Measurements from ENCODE around the gene ANK2. TPM values are rescaled to one million over a fixed set of nuclear protein-coding genes. Genes with fewer than 3 reads are reported as not detected.

ANK2 gene
- total and polyA plus RNA-seq, 2 experiments from 2014 or later, result 7.7 to 40.4 TPM

DNA sequence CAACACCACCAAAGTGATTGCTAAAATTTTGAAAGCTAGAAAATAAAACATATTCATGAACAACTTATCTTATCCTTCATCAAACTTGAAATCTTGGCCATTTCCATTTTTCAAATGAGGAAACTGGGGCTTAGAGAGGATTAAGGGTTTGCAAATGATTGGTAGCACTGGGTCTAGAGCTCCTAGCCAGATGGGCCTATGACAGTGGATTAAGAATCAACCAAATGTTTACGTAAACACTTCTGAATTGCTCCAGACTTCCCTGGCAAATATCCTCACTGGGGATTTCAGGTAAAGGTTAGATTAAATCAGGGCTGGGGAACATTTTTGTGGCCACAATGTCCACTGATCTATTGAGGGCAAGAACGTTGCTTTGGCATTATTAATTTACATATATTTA is 241.2 kb downstream of the ANK2 start:
- ATAC-seq, result no peak
- H2AFZ ChIP-seq, result no peak overlapping the region
- no peaks in the 10 kb centered on the region for H3K36me3 ChIP-seq (ENCODE audit: insufficient read depth)
- H3K27me3 Mint-ChIP-seq (ENCODE audit: insufficient read depth, low read depth, poor library complexity), result no peaks in the 10 kb centered on the region
- no peaks in the 10 kb centered on the region for H3K9me3 Mint-ChIP-seq
- no peaks in the 10 kb centered on the region for H3K9me2 ChIP-seq (ENCODE audit: insufficient read depth)
- H3F3A ChIP-seq (replicated peaks; ENCODE audit: low read depth), result peaks cover 22% of the 10 kb centered on the region; the same call in 1 of the 2 replicates
- H3K27me3 ChIP-seq (ENCODE audit: insufficient read depth), result no peaks in the 10 kb centered on the region
- no peak overlapping the region for H3K4me3 ChIP-seq
- H3K27ac Mint-ChIP-seq, result peak overlapping the region; percentile 61; the same call in 1 of the 2 replicates
- H3K79me2 ChIP-seq (replicated peaks; ENCODE audit: insufficient read depth), result no peaks in the 10 kb centered on the region
- H3K4me1 Mint-ChIP-seq, result peaks cover 55% of the 10 kb centered on the region
- H3K27ac ChIP-seq (ENCODE audit: low read depth), result no peak overlapping the region
- no peak overlapping the region for H3K4me2 ChIP-seq
- H3K4me3 Mint-ChIP-seq, result no peak overlapping the region
- no peak for DNase-seq (ENCODE audit: low spot score)
- H4K20me1 ChIP-seq (replicated peaks; ENCODE audit: insufficient read depth), result no peaks in the 10 kb centered on the region
- H3K4me1 ChIP-seq (ENCODE audit: insufficient read depth), result peaks cover 36% of the 10 kb centered on the region
- H3K36me3 Mint-ChIP-seq (ENCODE audit: low read depth), result peaks cover 3% of the 10 kb centered on the region; the same call in 1 of the 3 replicates
- TF ChIP-seq EZH2phosphoT487 (IDR thresholded peaks at IDR 0.05; ENCODE audit: unreplicated experiment) (no peak), ZNF114 (CRISPR knock-in tag; IDR thresholded peaks at IDR 0.05) (no peak), STAT1 (IDR thresholded peaks at IDR 0.05; ENCODE audit: unreplicated experiment) (no peak), JUNB (IDR thresholded peaks at IDR 0.05; ENCODE audit: unreplicated experiment) (no peak), EZH2 (IDR thresholded peaks at IDR 0.05; ENCODE audit: low read depth, unreplicated experiment) (no peak), POLR2AphosphoS5 (IDR thresholded peaks at IDR 0.05; ENCODE audit: low read depth) (no peak), NANOG (IDR thresholded peaks at IDR 0.05; ENCODE audit: borderline replicate concordance) (no peak), ZNF331 (CRISPR knock-in tag; IDR thresholded peaks at IDR 0.05; ENCODE audit: low read depth) (no peak), CREB1 (CRISPR knock-in tag; IDR thresholded peaks at IDR 0.05; ENCODE audit: low read depth) (no peak)
- TF ChIP-seq, protein P1, sequence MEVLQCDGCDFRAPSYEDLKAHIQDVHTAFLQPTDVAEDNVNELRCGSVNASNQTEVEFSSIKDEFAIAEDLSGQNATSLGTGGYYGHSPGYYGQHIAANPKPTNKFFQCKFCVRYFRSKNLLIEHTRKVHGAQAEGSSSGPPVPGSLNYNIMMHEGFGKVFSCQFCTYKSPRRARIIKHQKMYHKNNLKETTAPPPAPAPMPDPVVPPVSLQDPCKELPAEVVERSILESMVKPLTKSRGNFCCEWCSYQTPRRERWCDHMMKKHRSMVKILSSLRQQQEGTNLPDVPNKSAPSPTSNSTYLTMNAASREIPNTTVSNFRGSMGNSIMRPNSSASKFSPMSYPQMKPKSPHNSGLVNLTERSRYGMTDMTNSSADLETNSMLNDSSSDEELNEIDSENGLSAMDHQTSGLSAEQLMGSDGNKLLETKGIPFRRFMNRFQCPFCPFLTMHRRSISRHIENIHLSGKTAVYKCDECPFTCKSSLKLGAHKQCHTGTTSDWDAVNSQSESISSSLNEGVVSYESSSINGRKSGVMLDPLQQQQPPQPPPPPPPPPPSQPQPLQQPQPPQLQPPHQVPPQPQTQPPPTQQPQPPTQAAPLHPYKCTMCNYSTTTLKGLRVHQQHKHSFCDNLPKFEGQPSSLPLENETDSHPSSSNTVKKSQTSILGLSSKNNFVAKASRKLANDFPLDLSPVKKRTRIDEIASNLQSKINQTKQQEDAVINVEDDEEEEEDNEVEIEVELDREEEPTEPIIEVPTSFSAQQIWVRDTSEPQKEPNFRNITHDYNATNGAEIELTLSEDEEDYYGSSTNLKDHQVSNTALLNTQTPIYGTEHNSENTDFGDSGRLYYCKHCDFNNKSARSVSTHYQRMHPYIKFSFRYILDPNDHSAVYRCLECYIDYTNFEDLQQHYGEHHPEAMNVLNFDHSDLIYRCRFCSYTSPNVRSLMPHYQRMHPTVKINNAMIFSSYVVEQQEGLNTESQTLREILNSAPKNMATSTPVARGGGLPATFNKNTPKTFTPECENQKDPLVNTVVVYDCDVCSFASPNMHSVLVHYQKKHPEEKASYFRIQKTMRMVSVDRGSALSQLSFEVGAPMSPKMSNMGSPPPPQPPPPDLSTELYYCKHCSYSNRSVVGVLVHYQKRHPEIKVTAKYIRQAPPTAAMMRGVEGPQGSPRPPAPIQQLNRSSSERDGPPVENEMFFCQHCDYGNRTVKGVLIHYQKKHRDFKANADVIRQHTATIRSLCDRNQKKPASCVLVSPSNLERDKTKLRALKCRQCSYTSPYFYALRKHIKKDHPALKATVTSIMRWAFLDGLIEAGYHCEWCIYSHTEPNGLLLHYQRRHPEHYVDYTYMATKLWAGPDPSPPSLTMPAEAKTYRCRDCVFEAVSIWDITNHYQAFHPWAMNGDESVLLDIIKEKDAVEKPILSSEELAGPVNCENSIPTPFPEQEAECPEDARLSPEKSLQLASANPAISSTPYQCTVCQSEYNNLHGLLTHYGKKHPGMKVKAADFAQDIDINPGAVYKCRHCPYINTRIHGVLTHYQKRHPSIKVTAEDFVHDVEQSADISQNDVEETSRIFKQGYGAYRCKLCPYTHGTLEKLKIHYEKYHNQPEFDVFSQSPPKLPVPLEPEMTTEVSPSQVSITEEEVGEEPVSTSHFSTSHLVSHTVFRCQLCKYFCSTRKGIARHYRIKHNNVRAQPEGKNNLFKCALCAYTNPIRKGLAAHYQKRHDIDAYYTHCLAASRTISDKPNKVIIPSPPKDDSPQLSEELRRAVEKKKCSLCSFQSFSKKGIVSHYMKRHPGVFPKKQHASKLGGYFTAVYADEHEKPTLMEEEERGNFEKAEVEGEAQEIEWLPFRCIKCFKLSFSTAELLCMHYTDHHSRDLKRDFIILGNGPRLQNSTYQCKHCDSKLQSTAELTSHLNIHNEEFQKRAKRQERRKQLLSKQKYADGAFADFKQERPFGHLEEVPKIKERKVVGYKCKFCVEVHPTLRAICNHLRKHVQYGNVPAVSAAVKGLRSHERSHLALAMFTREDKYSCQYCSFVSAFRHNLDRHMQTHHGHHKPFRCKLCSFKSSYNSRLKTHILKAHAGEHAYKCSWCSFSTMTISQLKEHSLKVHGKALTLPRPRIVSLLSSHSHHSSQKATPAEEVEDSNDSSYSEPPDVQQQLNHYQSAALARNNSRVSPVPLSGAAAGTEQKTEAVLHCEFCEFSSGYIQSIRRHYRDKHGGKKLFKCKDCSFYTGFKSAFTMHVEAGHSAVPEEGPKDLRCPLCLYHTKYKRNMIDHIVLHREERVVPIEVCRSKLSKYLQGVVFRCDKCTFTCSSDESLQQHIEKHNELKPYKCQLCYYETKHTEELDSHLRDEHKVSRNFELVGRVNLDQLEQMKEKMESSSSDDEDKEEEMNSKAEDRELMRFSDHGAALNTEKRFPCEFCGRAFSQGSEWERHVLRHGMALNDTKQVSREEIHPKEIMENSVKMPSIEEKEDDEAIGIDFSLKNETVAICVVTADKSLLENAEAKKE (CRISPR knock-in tag; IDR thresholded peaks at IDR 0.05), result no peak
- TF ChIP-seq, protein P2, sequence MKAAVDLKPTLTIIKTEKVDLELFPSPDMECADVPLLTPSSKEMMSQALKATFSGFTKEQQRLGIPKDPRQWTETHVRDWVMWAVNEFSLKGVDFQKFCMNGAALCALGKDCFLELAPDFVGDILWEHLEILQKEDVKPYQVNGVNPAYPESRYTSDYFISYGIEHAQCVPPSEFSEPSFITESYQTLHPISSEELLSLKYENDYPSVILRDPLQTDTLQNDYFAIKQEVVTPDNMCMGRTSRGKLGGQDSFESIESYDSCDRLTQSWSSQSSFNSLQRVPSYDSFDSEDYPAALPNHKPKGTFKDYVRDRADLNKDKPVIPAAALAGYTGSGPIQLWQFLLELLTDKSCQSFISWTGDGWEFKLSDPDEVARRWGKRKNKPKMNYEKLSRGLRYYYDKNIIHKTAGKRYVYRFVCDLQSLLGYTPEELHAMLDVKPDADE (IDR thresholded peaks at IDR 0.05), result no peak
- TF ChIP-seq, protein P3, sequence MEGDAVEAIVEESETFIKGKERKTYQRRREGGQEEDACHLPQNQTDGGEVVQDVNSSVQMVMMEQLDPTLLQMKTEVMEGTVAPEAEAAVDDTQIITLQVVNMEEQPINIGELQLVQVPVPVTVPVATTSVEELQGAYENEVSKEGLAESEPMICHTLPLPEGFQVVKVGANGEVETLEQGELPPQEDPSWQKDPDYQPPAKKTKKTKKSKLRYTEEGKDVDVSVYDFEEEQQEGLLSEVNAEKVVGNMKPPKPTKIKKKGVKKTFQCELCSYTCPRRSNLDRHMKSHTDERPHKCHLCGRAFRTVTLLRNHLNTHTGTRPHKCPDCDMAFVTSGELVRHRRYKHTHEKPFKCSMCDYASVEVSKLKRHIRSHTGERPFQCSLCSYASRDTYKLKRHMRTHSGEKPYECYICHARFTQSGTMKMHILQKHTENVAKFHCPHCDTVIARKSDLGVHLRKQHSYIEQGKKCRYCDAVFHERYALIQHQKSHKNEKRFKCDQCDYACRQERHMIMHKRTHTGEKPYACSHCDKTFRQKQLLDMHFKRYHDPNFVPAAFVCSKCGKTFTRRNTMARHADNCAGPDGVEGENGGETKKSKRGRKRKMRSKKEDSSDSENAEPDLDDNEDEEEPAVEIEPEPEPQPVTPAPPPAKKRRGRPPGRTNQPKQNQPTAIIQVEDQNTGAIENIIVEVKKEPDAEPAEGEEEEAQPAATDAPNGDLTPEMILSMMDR (conservative IDR thresholded peaks at IDR 0.05; ENCODE audit: low read depth in 2 of 2), result no peak
- TF ChIP-seq, protein P4, sequence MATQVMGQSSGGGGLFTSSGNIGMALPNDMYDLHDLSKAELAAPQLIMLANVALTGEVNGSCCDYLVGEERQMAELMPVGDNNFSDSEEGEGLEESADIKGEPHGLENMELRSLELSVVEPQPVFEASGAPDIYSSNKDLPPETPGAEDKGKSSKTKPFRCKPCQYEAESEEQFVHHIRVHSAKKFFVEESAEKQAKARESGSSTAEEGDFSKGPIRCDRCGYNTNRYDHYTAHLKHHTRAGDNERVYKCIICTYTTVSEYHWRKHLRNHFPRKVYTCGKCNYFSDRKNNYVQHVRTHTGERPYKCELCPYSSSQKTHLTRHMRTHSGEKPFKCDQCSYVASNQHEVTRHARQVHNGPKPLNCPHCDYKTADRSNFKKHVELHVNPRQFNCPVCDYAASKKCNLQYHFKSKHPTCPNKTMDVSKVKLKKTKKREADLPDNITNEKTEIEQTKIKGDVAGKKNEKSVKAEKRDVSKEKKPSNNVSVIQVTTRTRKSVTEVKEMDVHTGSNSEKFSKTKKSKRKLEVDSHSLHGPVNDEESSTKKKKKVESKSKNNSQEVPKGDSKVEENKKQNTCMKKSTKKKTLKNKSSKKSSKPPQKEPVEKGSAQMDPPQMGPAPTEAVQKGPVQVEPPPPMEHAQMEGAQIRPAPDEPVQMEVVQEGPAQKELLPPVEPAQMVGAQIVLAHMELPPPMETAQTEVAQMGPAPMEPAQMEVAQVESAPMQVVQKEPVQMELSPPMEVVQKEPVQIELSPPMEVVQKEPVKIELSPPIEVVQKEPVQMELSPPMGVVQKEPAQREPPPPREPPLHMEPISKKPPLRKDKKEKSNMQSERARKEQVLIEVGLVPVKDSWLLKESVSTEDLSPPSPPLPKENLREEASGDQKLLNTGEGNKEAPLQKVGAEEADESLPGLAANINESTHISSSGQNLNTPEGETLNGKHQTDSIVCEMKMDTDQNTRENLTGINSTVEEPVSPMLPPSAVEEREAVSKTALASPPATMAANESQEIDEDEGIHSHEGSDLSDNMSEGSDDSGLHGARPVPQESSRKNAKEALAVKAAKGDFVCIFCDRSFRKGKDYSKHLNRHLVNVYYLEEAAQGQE (IDR thresholded peaks at IDR 0.05; ENCODE audit: unreplicated experiment), result no peak
